CD4-positive, alpha-beta T cell (primary cell): Measurements from ENCODE around the gene NFKBIL1. TPM values are rescaled to one million over a fixed set of nuclear protein-coding genes. Genes with fewer than 3 reads are reported as not detected.
A peak's percentile ranks its signal among the peaks of the same experiment; 100 is the strongest.

Source experiments
- ATAC-seq: fragments of 200-7000 bp; cut with Tn5 transposase; one replicate; pipeline ENCODE4 v1.10.0; 2022; ENCODE audit warnings: mild to moderate bottlenecking; ENCODE audit not compliant: poor library complexity
- CTCF ChIA-PET: fragments of 350-600 bp; sonication (Branson Sonifier 250); formaldehyde crosslinking; loops from one replicate; lab custom pipeline; 2021; ENCODE audit warnings: antibody characterized with exemption, inconsistent platforms; lab: Charles Lee
- POLR2A ChIA-PET: fragments of 350-600 bp; sonication (Branson Sonifier 250); formaldehyde crosslinking; loops from one replicate; lab custom pipeline; 2021; ENCODE audit warnings: antibody characterized with exemption, inconsistent platforms; lab: Charles Lee
- DNase-seq, 14 experiments: peaks; one replicate each; pipeline ENCODE4 v3.0.0-alpha.2; 2013 to 2020; ENCODE audit warnings: mixed read lengths in 2 of 14
- H3K27ac ChIP-seq, 2 donors: one replicate each; pipeline versions ENCODE4 v1.5.1 to v1.7.0; 2013; ENCODE audit warnings: low read length in 2 of 2, low read depth in 1 of 2, mild to moderate bottlenecking in 1 of 2
- H3K27me3 ChIP-seq, 2 experiments: 1 replicate in 1 of 2; 2 replicates in 1 of 2; pipeline versions ENCODE4 v1.6.1 to v1.7.0; 2013; ENCODE audit warnings: low read length in 2 of 2, control low read depth in 1 of 2, mild to moderate bottlenecking in 1 of 2, moderate library complexity in 1 of 2; ENCODE audit not compliant: insufficient read depth in 2 of 2, control insufficient read depth in 1 of 2
- H3K36me3 ChIP-seq: one replicate; pipeline ENCODE4 v1.6.1; 2013; ENCODE audit warnings: low read length, control low read depth; ENCODE audit not compliant: insufficient read depth
- H3K4me1 ChIP-seq: one replicate; pipeline ENCODE4 v1.6.1; 2013; ENCODE audit warnings: low read length, control low read depth; ENCODE audit not compliant: insufficient read depth
- H3K4me3 ChIP-seq: one replicate; pipeline ENCODE4 v1.5.1; 2013; ENCODE audit warnings: mild to moderate bottlenecking, low read length, moderate library complexity
- H3K9me3 ChIP-seq, 2 experiments: 1 replicate in 1 of 2; 2 replicates in 1 of 2; pipeline versions ENCODE4 v1.6.1 to v1.7.0; 2013; ENCODE audit warnings: low read length in 2 of 2, mild to moderate bottlenecking in 2 of 2, control low read depth in 1 of 2, moderate library complexity in 1 of 2; ENCODE audit not compliant: control insufficient read depth in 1 of 2, insufficient read depth in 1 of 2
- H3K27ac Mint-ChIP-seq: one replicate; pipeline ENCODE4 v1.8.0; 2020; ENCODE audit warnings: mixed read lengths
- H3K27me3 Mint-ChIP-seq: one replicate; pipeline ENCODE4 v1.8.0; 2021; ENCODE audit warnings: mixed read lengths
- H3K36me3 Mint-ChIP-seq: one replicate; pipeline ENCODE4 v1.8.0; 2021; ENCODE audit warnings: low read depth, mixed read lengths
- H3K4me1 Mint-ChIP-seq: one replicate; pipeline ENCODE4 v1.8.0; 2021; ENCODE audit warnings: low read depth, mixed read lengths
- H3K4me3 Mint-ChIP-seq: one replicate; pipeline ENCODE4 v1.8.0; 2020; ENCODE audit warnings: mild to moderate bottlenecking, mixed read lengths
- H3K9me3 Mint-ChIP-seq: one replicate; pipeline ENCODE4 v1.8.0; 2020; ENCODE audit warnings: mixed read lengths
- intact Hi-C, 2 experiments: fragments of 100-400 bp; cut with DNase I in 1 of 2; cut with micrococcal nuclease in 1 of 2; formaldehyde crosslinking; loops; one replicate each; pipeline versions ENCODE4 v1.15.1 to v1.9.0; 2023 to 2025; cut with DNase I, micrococcal nuclease
- total RNA-seq, 174 experiments: library from RNA in 2 of 174; stranded (reverse) in 2 of 174; gene quantifications; one replicate each; pipeline ENCODE4 v1.2.3 and lab custom pipeline; 2021 to 2026
- TF ChIP-seq, protein P1 (sequence below): fragments of 200-600 bp; IDR thresholded peaks from one replicate; pipeline ENCODE4 v1.8.0; 2022; ENCODE audit warnings: antibody characterized with exemption, mild to moderate bottlenecking

NFKBIL1 gene
- total RNA-seq, 2 experiments from 2014 or later: 7.6 to 9.3 TPM

DNA sequence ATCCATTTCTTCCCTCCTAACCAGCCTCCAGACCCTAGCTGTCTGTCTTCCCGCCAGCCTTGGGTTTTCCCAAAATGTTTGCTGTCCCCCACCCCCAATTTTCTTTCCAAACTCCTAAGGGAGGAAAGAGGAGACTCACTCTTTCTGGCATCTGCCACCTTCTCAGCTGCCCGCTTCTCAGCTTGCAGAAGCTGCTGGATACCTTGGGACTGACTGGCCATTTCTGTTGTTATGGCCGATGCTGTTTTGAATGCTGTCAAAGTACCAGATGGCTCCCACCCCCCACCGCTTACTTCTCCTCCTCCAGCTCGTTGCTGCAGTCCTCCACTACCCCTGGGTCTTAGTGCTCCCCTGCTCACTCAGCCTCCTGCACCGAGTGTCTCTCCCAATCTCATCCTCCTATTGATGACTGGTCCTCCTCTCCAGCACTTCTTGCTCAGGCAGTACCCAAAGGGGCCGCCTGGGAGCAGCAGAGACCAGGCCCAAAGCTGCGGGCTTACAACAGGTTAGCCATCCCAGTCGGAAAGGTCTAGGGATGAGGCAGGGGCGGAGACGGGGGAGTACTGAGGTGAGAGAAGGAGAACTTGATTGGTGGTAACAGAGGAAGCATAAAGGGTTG lies 960 bp upstream of the NFKBIL1 start, which contains the start of gene ATP6V1G2:
TSS of gene ATP6V1G2 (minus strand) at position 270 of the 619 bp plus-strand sequence. CDS start at position 221, 49 bp downstream.
- Histone ChIP-seq H3K4me3 (peak within 1 kb of the TSS; percentile 62), H3K36me3 (peaks cover 8% of the 10 kb centered on the region), H3K4me1 (peaks cover 46% of the 10 kb centered on the region), H3K27me3 (no peaks in the 10 kb centered on the region), H3K27ac (peak within 1 kb of the TSS; percentile 72 to 89), H3K9me3 (no peaks in the 10 kb centered on the region)
- Mint-ChIP-seq H3K4me1 (peaks cover 45% of the 10 kb centered on the region), H3K36me3 (peaks cover 13% of the 10 kb centered on the region), H3K27ac (peak within 1 kb of the TSS; percentile 84), H3K27me3 (no peaks in the 10 kb centered on the region), H3K4me3 (peak within 1 kb of the TSS; percentile 86), H3K9me3 (no peaks in the 10 kb centered on the region)
- POLR2A ChIA-PET: interaction anchor here (0.7 to 8.1 kb wide), 7 partner anchors 34 to 276 kb away, joined by 3 to 220 read pairs (median 6); partner anchors contain the start of genes BAG6, C6orf47, LST1 and LTB
- intact Hi-C loops: loop anchor here (1.0 to 5.0 kb wide), 5 partner anchors 52 to 351 kb away; partner anchors contain the start of genes BAG6 (in 1 of the 2), EHMT2 (in 1 of the 2) and PRRC2A (in 1 of the 2)
- DNase-seq: peak; percentile 67 to 90 (median 79)
- ATAC-seq: peak; percentile 60
- CTCF ChIA-PET: interaction anchor here (0.7 to 11.8 kb wide), 10 partner anchors 10 to 226 kb away, joined by 3 to 284 read pairs (median 4); partner anchors contain the start of genes LST1, LTB, NCR3 and TNF
- TF ChIP-seq, protein P1, sequence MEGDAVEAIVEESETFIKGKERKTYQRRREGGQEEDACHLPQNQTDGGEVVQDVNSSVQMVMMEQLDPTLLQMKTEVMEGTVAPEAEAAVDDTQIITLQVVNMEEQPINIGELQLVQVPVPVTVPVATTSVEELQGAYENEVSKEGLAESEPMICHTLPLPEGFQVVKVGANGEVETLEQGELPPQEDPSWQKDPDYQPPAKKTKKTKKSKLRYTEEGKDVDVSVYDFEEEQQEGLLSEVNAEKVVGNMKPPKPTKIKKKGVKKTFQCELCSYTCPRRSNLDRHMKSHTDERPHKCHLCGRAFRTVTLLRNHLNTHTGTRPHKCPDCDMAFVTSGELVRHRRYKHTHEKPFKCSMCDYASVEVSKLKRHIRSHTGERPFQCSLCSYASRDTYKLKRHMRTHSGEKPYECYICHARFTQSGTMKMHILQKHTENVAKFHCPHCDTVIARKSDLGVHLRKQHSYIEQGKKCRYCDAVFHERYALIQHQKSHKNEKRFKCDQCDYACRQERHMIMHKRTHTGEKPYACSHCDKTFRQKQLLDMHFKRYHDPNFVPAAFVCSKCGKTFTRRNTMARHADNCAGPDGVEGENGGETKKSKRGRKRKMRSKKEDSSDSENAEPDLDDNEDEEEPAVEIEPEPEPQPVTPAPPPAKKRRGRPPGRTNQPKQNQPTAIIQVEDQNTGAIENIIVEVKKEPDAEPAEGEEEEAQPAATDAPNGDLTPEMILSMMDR: peak; percentile 88

DNA sequence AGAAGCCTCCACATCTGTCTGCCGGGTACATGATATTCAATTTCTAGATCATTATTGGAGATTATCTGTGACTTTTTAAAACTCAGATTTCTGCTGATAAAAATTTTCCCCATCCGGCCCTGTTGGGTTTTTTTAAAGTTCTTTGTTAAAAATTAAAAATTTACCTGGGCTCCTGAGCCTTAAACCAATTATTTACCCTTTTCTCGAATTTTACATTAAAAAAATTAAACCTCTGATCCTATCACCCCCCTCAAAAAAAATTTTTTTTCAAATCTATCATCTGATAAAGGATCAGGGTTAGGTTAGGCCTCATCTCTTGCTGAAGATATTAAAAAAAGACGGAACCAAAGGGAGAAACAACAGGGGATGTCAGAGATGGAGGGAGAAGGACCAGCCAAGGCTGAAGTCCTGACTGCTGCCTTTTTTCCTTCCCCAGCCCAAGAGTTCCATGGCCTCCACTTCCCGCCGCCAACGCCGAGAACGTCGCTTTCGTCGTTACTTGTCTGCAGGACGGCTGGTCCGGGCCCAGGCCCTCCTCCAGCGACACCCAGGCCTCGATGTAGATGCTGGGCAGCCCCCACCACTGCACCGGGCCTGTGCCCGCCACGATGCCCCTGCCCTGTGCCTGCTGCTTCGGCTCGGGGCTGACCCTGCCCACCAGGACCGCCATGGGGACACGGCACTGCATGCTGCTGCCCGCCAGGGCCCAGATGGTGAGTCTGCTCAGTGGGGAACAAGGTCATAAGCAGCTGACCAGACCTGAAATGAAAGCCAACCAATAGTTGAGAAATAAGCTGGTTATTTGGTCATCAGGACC lies 527 bp downstream of the NFKBIL1 start:
- H3K4me1 Mint-ChIP-seq: peaks cover 34% of the 10 kb centered on the region
- H3K4me3 Mint-ChIP-seq: peak overlapping the region; percentile 86
- no peaks in the 10 kb centered on the region for H3K27me3 ChIP-seq
- ChIA-PET CTCF (interaction anchor here (0.5 to 11.8 kb wide), 5 partner anchors 17 to 922 kb away, joined by 3 to 284 read pairs (median 4); partner anchors contain the start of genes LTB, MUCL3, NCR3 and TNF), POLR2A (interaction anchor here (0.6 to 8.1 kb wide), 9 partner anchors 11 to 267 kb away, joined by 3 to 220 read pairs (median 5); partner anchors contain the start of genes ABHD16A, BAG6, HSPA1A and HSPA1L)
- peak overlapping the region; percentile 72 to 89 for H3K27ac ChIP-seq
- H3K36me3 ChIP-seq: peaks cover 8% of the 10 kb centered on the region
- peaks cover 39% of the 10 kb centered on the region for H3K4me1 ChIP-seq
- H3K9me3 Mint-ChIP-seq: no peaks in the 10 kb centered on the region
- intact Hi-C loops: loop anchor here (1.0 to 5.0 kb wide), 5 partner anchors 32 to 349 kb away; partner anchors contain the start of genes BAG6 (in 1 of the 2), EHMT2 (in 1 of the 2) and PRRC2A (in 1 of the 2)
- no peaks in the 10 kb centered on the region for H3K9me3 ChIP-seq
- TF ChIP-seq, protein P1: no peak
- H3K36me3 Mint-ChIP-seq: peaks cover 6% of the 10 kb centered on the region
- no peaks in the 10 kb centered on the region for H3K27me3 Mint-ChIP-seq
- ATAC-seq (no peak), DNase-seq (peak in 1 of 14 experiments; percentile 49)
- peak overlapping the region; percentile 84 for H3K27ac Mint-ChIP-seq
- peak overlapping the region; percentile 62 for H3K4me3 ChIP-seq

DNA sequence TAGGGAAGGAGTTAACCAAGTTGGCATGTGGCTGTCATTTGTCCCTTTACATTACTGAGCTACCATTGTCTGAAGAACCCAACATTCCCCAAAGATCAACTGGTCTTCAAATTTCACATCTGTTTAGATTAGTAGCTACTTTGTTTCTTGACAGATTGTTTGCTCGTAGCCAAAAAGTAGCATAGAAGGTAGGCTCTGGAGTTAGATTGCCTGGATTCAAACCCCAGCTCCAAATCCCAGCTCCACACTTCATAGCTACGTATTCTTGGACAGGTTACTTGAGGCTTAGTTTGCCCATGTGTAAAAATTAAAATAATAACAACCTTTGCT lies 1.1 kb downstream of the NFKBIL1 start:
- ATAC-seq: no peak
- peaks cover 36% of the 10 kb centered on the region for H3K4me1 ChIP-seq
- H3K4me1 Mint-ChIP-seq: peaks cover 29% of the 10 kb centered on the region
- TF ChIP-seq, protein P1: no peak
- H3K27me3 Mint-ChIP-seq: no peaks in the 10 kb centered on the region
- H3K27ac ChIP-seq: peak overlapping the region; percentile 72 to 89
- no peaks in the 10 kb centered on the region for H3K9me3 Mint-ChIP-seq
- intact Hi-C loops: loop anchor here in 1 of 2 experiments (5.0 kb wide), 2 partner anchors 104 to 349 kb away; partner anchors contain the start of genes BAG6 and EHMT2
- CTCF ChIA-PET: interaction anchor here (0.5 to 11.8 kb wide), 3 partner anchors 30 to 607 kb away, joined by 3 to 284 read pairs (median 169); partner anchors contain the start of genes LTB, MUCL3, NCR3 and TNF
- no peak for DNase-seq
- no peak overlapping the region for H3K4me3 Mint-ChIP-seq
- peaks cover 8% of the 10 kb centered on the region for H3K36me3 ChIP-seq
- H3K27me3 ChIP-seq: no peaks in the 10 kb centered on the region
- H3K9me3 ChIP-seq: no peaks in the 10 kb centered on the region
- H3K27ac Mint-ChIP-seq: peak overlapping the region; percentile 84
- H3K36me3 Mint-ChIP-seq: peaks cover 6% of the 10 kb centered on the region
- no peak overlapping the region for H3K4me3 ChIP-seq
- POLR2A ChIA-PET: interaction anchor here (2.4 to 8.1 kb wide), 4 partner anchors 10 to 103 kb away, joined by 10 to 220 read pairs (median 66); partner anchors contain the start of genes BAG6, LST1, LTB and TNF
